Ectodermal cell (in vitro differentiated cells): Measurements from ENCODE around the gene AOC2.
"Not testable (repeated sequence)": the region's sequence is repeated elsewhere in the genome, so short reads cannot be mapped to it uniquely, and the experiment has no call there.

Experiments used
- H3K27ac ChIP-seq: 2 replicates; pipeline ENCODE4 v1.7.0; 2013; ENCODE audit warnings: mild to moderate bottlenecking, low read depth, low read length; ENCODE audit not compliant: insufficient read depth, poor library complexity, severe bottlenecking
- H3K27me3 ChIP-seq: 2 replicates; pipeline ENCODE4 v1.7.0; 2013; ENCODE audit warnings: mild to moderate bottlenecking, low read length; ENCODE audit not compliant: insufficient read depth, control insufficient read depth, poor library complexity, severe bottlenecking
- H3K36me3 ChIP-seq: one replicate; pipeline ENCODE4 v1.7.0; 2013; ENCODE audit warnings: low read length; ENCODE audit not compliant: control insufficient read depth, insufficient read depth
- H3K4me1 ChIP-seq: one replicate; pipeline ENCODE4 v1.7.0; 2013; ENCODE audit warnings: low read length; ENCODE audit not compliant: control insufficient read depth, insufficient read depth
- H3K4me3 ChIP-seq: 2 replicates; pipeline ENCODE4 v1.7.0; 2013; ENCODE audit warnings: low read depth, low read length, control low read depth; ENCODE audit not compliant: insufficient read depth
- H3K9me3 ChIP-seq: 2 replicates; pipeline ENCODE4 v1.7.0; 2013; ENCODE audit warnings: mild to moderate bottlenecking, low read length, moderate library complexity; ENCODE audit not compliant: control insufficient read depth
- WGBS, 2 experiments: methylation state at CpG; one replicate each; pipeline ENCODE4 v1.1.7; 2013; ENCODE audit warnings: missing lambda C conversion rate in 2 of 2; 5-methylcytosine and 5-hydroxymethylcytosine counted together

The AOC2 gene

DNA sequence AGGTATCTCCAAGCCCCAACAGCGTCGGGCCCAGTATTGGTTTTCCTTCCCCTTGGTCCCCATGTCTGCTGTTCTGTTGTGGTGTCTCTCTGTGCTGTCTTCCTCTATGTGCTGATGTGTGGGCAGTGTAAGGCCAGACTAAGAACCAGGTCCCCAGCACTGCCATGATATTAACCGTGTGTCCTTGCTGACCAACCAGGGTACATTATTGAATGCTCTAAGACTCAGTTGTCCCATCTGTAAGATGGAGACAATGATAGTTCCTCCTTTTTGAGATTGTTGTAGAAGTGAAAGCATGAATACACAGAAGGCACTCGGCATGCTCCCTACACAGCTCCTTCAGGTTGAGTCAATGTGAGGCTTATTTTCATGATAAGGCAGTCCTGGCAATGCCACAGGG lies 27.3 kb downstream of the AOC2 start:
- 90 to 94% methylated on average over 4 of the region's 4 CpGs for WGBS, 2 experiments
- H3K27me3 ChIP-seq: no peaks in the 10 kb centered on the region
- H3K27ac ChIP-seq: no peak overlapping the region
- H3K36me3 ChIP-seq: no peaks in the 10 kb centered on the region
- no peaks in the 10 kb centered on the region for H3K4me1 ChIP-seq
- no peak overlapping the region for H3K4me3 ChIP-seq
- H3K9me3 ChIP-seq: no peaks in the 10 kb centered on the region

DNA sequence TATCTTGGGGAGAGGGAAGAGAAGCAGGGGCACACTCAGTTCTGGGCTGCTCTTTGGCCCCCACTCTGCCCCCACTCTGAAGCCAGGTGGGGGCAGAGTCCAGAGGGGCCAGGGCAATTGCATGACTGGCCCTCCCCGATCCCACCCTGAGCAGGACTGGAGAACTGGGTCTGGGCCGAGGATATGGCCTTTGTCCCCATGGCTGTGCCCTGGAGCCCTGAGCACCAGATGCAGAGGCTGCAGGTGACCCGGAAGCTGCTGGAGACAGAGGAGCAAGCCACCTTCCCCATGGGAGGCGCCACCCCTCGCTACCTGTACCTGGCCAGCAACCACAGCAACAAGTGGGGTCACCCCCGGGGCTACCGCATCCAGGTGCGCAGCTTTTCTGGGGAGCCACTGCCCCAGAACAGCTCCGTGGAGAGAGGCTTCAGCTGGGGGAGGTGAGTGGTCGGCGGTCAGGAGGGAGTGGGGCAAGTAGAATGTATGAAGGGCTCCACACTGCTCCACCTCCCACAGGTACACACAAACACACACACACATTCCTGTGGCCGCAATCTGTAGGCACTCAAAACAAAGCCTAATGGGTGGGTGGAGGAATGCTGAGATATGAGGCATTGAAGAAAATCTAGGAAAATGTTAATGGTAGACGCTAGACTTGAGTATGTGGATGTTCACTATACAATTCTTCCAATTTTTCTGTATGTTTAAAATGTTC lies 28.0 kb downstream of the AOC2 start:
- WGBS, 2 experiments: 93 to 95% methylated on average over 11 to 12 of the region's 13 CpGs

DNA sequence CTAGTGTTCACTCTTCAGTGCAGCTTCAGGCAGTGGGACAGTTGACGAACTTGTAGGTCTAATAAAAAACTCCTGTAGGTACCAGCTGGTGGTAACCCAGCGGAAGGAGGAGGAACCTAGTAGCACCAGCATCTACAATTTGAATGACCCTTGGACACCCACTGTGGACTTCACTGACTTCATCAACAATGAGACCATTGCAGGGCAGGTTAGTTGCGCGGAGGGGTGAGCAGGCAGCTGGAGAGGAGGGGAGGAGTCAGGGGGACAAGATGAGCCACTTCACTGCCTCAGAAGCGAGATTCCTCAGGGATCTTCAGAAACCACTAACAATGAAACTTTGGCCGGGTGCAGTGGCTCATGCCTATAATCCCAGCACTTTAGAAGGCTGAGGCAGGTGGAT lies 28.9 kb downstream of the AOC2 start:
- Histone ChIP-seq H3K9me3 (no peaks in the 10 kb centered on the region), H3K4me3 (no peak overlapping the region), H3K27ac (no peak overlapping the region), H3K27me3 (no peaks in the 10 kb centered on the region), H3K4me1 (no peaks in the 10 kb centered on the region), H3K36me3 (no peaks in the 10 kb centered on the region)
- 81 to 82% methylated on average over 6 of the region's 6 CpGs for WGBS, 2 experiments

More for the DNA sequence above, 28.0 kb downstream of the AOC2 start:
- Histone ChIP-seq H3K36me3 (no peaks in the 10 kb centered on the region), H3K27me3 (no peaks in the 10 kb centered on the region), H3K27ac (no peak overlapping the region), H3K9me3 (no peaks in the 10 kb centered on the region), H3K4me3 (no peak overlapping the region), H3K4me1 (no peaks in the 10 kb centered on the region)

DNA sequence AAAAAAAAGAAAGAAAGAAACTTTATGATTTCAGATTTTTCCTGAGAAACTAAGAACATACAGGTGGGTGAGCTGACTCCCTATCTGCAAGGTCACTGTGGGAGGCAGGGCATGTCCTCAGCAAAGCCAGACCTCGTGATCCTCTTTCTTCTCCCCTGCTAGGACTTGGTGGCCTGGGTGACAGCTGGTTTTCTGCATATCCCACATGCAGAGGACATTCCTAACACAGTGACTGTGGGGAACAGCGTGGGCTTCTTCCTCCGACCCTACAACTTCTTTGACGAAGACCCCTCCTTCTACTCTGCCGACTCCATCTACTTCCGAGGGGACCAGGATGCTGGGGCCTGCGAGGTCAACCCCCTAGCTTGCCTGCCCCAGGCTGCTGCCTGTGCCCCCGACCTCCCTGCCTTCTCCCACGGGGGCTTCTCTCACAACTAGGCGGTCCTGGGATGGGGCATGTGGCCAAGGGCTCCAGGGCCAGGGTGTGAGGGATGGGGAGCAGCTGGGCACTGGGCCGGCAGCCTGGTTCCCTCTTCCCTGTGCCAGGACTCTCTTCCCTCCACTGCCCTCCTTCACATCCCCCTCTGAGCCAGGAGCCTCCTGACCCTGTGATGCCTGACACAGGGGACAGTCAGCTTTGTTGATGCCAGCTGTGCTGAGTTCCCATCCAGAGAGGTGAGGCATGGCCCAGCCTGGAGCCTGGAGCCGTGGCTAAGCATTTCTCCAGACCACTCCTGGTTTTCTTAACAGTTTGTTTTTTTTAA lies 29.7 kb downstream of the AOC2 start:
- H3K4me1 ChIP-seq, H3K27me3 ChIP-seq, H3K36me3 ChIP-seq, H3K9me3 ChIP-seq, H3K4me3 ChIP-seq, H3K27ac ChIP-seq: not testable (repeated sequence)
- 87 to 91% methylated on average over 5 to 6 of the region's 12 CpGs for whole genome bisulfite sequencing, 2 experiments

DNA sequence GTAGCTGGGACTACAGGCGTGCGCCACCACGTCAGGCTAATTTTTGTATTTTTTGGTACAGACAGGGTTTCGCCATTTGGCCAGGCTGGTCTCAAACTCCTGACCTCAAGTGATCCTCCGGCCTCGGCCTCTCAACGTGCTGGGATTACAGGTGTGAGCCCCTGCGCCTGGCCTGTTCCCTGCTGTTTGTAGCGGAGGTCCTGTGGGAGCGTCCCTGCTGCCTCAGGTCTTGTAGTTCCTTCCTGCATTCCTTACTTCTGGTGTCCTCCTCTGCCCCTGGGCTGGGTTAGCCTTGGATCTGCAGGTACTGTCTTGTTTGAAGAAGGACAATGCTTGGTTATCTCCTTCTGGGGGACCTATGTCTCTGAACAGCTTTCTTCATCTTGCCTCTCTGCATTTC lies 32.7 kb downstream of the AOC2 start:
- 88 to 93% methylated on average over 10 of the region's 10 CpGs for WGBS, 2 experiments
- no peaks in the 10 kb centered on the region for H3K4me1 ChIP-seq
- H3K4me3 ChIP-seq: no peak overlapping the region
- H3K9me3 ChIP-seq: no peaks in the 10 kb centered on the region
- no peak overlapping the region for H3K27ac ChIP-seq
- no peaks in the 10 kb centered on the region for H3K36me3 ChIP-seq
- no peaks in the 10 kb centered on the region for H3K27me3 ChIP-seq

DNA sequence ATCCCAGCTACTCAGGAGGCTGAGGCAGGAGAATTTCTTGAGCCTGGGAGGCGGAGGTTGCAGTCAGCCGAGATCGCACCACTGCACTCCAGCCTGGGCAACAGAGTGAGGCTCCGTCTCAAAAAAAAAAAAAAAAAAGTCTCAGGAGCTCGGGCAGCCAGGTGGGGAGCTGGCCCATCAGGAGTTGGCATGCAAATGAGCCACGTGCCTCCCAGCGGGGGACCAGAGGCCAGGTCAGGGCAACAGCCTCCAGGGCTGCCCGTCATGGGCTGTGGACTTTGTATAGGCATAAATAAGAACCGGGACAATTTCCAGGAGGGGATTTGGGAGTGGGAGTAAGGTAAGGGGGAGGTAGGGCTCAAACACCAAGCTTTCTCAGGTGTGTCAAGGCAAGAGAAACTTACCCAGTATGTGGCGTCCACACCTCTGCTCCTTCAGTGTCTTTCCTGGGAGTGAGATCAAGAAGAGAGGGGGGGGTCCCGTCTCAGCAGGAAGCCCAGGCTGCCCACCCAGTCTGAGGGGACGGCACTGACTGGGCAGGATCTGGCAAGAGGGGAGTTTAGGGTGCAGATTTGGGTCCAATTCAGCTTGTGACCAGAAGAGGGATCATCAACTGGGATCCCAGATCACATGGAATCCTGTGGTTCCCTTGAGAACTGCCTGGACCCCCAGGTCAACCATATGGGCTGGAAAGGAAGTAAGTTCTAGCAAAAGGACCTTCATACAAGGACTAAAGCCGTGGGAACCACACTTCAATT lies 33.9 kb downstream of the AOC2 start:
- Histone ChIP-seq H3K9me3 (no peaks in the 10 kb centered on the region), H3K4me3 (no peak overlapping the region), H3K4me1 (no peaks in the 10 kb centered on the region), H3K27ac (no peak overlapping the region), H3K27me3 (no peaks in the 10 kb centered on the region), H3K36me3 (no peaks in the 10 kb centered on the region)
- 25 to 30% methylated on average over 13 of the region's 13 CpGs for WGBS, 2 experiments

DNA sequence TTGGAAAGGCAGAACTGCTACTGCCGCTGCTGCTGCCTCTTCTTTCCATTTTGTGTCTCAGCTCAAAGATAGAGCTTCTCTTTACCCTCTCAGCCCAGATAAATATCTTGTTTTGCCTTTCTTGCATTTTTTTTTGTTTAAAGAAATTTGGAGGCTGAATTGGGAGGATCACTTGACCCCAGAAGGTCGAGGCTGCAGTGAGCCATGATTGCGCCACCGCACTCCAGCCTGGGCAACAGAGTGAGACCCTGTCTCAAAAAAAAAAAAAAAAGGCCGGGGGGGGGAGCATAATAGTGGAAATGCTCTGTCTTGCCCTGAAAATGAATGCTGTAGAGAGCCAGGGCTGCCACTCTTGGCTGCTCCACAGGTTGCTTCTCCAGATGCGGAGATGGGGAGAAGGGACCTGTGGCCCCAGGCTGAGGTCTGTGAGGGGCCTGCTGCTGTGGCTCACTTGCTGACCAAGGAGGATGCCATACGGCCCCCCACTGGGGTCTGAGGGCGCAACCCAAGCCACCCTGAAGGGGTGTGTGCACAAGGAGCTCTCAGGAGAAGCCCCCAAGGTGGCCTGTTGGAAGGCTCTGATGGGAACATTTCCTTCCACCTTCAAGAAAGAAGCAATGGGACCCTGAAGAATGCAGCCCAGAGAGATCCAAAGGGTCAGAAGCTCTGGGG lies 34.7 kb downstream of the AOC2 start:
- Histone ChIP-seq H3K36me3 (no peaks in the 10 kb centered on the region), H3K9me3 (no peaks in the 10 kb centered on the region), H3K27ac (no peak overlapping the region), H3K4me1 (no peaks in the 10 kb centered on the region), H3K27me3 (no peaks in the 10 kb centered on the region), H3K4me3 (no peak overlapping the region)
- 86 to 91% methylated on average over 8 of the region's 8 CpGs for WGBS, 2 experiments

DNA sequence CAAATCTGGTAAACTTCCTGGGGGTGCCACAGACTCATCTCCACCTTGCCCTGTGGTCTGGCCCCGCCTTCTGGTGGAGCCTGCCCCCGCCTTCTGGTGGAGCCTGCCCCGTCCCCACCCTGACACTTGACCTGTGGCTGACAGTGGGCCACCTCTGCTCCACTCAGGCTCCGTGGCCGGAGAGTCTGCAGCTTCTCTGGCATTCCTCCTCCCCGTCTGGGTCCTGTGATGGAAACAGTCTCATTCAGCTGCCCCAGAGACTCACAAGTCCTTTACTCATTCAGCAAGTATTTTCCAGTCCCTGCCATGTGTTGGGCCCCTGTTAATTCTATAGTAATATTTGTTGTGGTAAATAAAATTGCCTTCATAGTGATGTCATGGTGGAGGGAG lies 35.2 kb downstream of the AOC2 start:
- 66 to 69% methylated on average over 6 of the region's 6 CpGs for WGBS, 2 experiments
- no peaks in the 10 kb centered on the region for H3K9me3 ChIP-seq
- H3K4me3 ChIP-seq: no peak overlapping the region
- no peaks in the 10 kb centered on the region for H3K36me3 ChIP-seq
- H3K4me1 ChIP-seq: no peaks in the 10 kb centered on the region
- H3K27ac ChIP-seq: no peak overlapping the region
- no peaks in the 10 kb centered on the region for H3K27me3 ChIP-seq

DNA sequence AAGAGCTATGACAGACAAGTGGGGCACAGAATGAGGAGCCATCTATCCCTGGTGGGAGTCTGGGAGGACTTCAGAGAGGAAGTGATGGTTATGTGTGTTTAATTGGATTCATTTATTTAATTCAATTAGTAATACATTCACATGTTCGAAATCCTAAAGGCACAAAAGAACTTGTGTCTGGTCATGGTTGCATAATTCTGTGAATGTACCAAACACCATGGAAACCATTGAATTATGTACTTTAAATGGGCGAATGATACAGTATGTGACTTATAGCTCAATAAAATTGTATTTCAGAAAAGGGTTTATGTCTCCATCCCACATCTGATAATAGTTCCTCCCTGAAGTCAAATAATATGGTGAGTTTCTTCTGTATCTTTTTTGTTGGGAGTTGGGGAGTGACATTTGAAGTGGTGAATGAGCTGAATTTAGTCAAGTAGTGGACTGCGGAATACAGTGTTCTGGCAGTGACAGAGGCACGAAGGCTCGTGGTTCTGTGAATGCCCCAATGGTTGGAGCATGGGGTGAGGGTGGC lies 36.5 kb downstream of the AOC2 start:
- no peaks in the 10 kb centered on the region for H3K4me1 ChIP-seq
- no peaks in the 10 kb centered on the region for H3K36me3 ChIP-seq
- WGBS, 2 experiments: 88% methylated on average over 5 of the region's 5 CpGs
- H3K9me3 ChIP-seq: no peaks in the 10 kb centered on the region
- no peaks in the 10 kb centered on the region for H3K27me3 ChIP-seq
- H3K27ac ChIP-seq: no peak overlapping the region
- H3K4me3 ChIP-seq: no peak overlapping the region
